Hepatocyte (in vitro differentiated cells): ENCODE results near the gene OPCML. TPM values are rescaled to one million over a fixed set of nuclear protein-coding genes. Genes with fewer than 3 reads are reported as not detected.

Experiments
- DNase-seq: peaks from one replicate; pipeline ENCODE4 v3.0.0-alpha.2; 2016; ENCODE audit warnings: low spot score
- H2AFZ ChIP-seq: fragments of 200-600 bp; sonication (generic); 2 replicates; pipeline ENCODE4 v1.6.0; 2016; ENCODE audit warnings: antibody characterized with exemption, mild to moderate bottlenecking
- H3K27ac ChIP-seq: fragments of 200-600 bp; sonication (generic); 2 replicates; pipeline ENCODE4 v1.5.1; 2016; ENCODE audit warnings: mild to moderate bottlenecking
- H3K27me3 ChIP-seq: fragments of 200-600 bp; sonication (generic); 2 replicates; pipeline ENCODE4 v1.6.1; 2016
- H3K36me3 ChIP-seq: fragments of 200-600 bp; sonication (generic); replicated peaks from 2 replicates; pipeline ENCODE4 v1.5.1; 2016; ENCODE audit warnings: low read depth; ENCODE audit not compliant: insufficient read depth
- H3K4me1 ChIP-seq: fragments of 200-600 bp; sonication (generic); 2 replicates; pipeline ENCODE4 v1.5.1; 2016; ENCODE audit warnings: mild to moderate bottlenecking, moderate library complexity; ENCODE audit not compliant: insufficient read depth
- H3K4me2 ChIP-seq: fragments of 200-600 bp; sonication (generic); 2 replicates; pipeline ENCODE4 v1.6.0; 2016
- H3K4me3 ChIP-seq: fragments of 200-600 bp; sonication (generic); 2 replicates; pipeline ENCODE4 v1.5.1; 2016; ENCODE audit warnings: mild to moderate bottlenecking
- H3K79me2 ChIP-seq: fragments of 200-600 bp; sonication (generic); 2 replicates; pipeline ENCODE4 v1.6.0; 2017; ENCODE audit warnings: mild to moderate bottlenecking
- H3K9me2 ChIP-seq: fragments of 200-600 bp; sonication (generic); replicated peaks from 2 replicates; pipeline ENCODE4 v1.6.0; 2017; ENCODE audit warnings: mild to moderate bottlenecking; ENCODE audit not compliant: insufficient read depth
- H3K9me3 ChIP-seq: fragments of 200-600 bp; sonication (generic); 2 replicates; pipeline ENCODE4 v1.5.1; 2016; ENCODE audit warnings: low read depth, mild to moderate bottlenecking
- H4K20me1 ChIP-seq: fragments of 200-600 bp; sonication (generic); 2 replicates; pipeline ENCODE4 v1.6.0; 2016; ENCODE audit warnings: mild to moderate bottlenecking; ENCODE audit not compliant: insufficient read depth, poor library complexity, severe bottlenecking
- EZH2 ChIP-seq: fragments of 200-600 bp; sonication (generic); IDR thresholded peaks from 2 replicates; pipeline ENCODE4 v1.6.1; 2016; ENCODE audit warnings: antibody characterized with exemption, mild to moderate bottlenecking, borderline replicate concordance
- EZH2phosphoT487 ChIP-seq: fragments of 200-600 bp; sonication (generic); IDR thresholded peaks from one replicate; pipeline ENCODE4 v1.6.1; 2018; ENCODE audit warnings: antibody characterized with exemption, mild to moderate bottlenecking, low read depth, moderate library complexity; ENCODE audit not compliant: unreplicated experiment, severe bottlenecking
- WGBS: methylation state at CpG from one replicate; pipeline ENCODE4 v1.1.6; 2016; ENCODE audit warnings: low lambda C conversion rate; ENCODE audit errors: missing lambda C conversion rate; 5-methylcytosine and 5-hydroxymethylcytosine counted together
- polyA plus RNA-seq: library from polyadenylated mRNA; unstranded; fragments of >200 nt; fragmentation: Nextera tagmentation; extraction: Ambion mirVana; gene quantifications from 2 replicates; pipeline ENCODE4 v1.2.1, GENCODE V29; 2016
- total RNA-seq: library from RNA; depleted of rRNA; stranded (reverse); fragments of >200 nt; gene quantifications from 2 replicates; pipeline ENCODE4 v1.2.3, GENCODE V29; 2014
- TF ChIP-seq, protein P1 (sequence below): fragments of 200-600 bp; sonication (generic); IDR thresholded peaks from 2 replicates; pipeline ENCODE4 v1.5.1; 2016; ENCODE audit warnings: antibody characterized with exemption, mild to moderate bottlenecking; ENCODE audit not compliant: poor library complexity

The OPCML gene
- total and polyA plus RNA-seq, 2 experiments from 2014 or later, result 0.37 to 0.98 TPM

DNA sequence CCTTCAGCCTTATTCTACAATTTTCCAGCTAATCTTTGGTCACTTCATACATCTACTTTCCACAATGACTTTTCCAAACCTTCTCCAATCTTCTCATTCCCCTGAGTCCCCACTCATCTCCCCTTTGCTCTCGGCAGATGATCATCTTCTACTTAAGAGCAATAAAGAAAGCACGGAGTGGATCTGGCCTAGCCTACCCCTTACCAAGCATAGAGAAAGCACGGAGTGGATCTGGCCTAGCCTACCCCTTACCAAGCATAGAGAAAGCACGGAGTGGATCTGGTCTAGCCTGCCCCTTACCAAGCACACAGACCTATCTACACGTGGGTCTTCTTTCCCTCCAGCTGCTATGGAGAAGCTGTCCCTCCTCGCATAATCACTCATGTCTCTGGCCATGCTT, 558.6 kb downstream of the OPCML start:
- 70% methylated on average over 6 of the region's 6 CpGs for WGBS
- Histone ChIP-seq H3K27me3 (no peaks in the 10 kb centered on the region), H4K20me1 (no peaks in the 10 kb centered on the region), H2AFZ (no peak overlapping the region), H3K9me2 (no peaks in the 10 kb centered on the region), H3K4me3 (no peak overlapping the region), H3K36me3 (no peaks in the 10 kb centered on the region), H3K9me3 (no peaks in the 10 kb centered on the region), H3K4me2 (no peak overlapping the region), H3K79me2 (no peaks in the 10 kb centered on the region), H3K27ac (no peak overlapping the region), H3K4me1 (no peaks in the 10 kb centered on the region)
- no peak for TF ChIP-seq EZH2
- no peak for TF ChIP-seq EZH2phosphoT487
- TF ChIP-seq, protein P1, sequence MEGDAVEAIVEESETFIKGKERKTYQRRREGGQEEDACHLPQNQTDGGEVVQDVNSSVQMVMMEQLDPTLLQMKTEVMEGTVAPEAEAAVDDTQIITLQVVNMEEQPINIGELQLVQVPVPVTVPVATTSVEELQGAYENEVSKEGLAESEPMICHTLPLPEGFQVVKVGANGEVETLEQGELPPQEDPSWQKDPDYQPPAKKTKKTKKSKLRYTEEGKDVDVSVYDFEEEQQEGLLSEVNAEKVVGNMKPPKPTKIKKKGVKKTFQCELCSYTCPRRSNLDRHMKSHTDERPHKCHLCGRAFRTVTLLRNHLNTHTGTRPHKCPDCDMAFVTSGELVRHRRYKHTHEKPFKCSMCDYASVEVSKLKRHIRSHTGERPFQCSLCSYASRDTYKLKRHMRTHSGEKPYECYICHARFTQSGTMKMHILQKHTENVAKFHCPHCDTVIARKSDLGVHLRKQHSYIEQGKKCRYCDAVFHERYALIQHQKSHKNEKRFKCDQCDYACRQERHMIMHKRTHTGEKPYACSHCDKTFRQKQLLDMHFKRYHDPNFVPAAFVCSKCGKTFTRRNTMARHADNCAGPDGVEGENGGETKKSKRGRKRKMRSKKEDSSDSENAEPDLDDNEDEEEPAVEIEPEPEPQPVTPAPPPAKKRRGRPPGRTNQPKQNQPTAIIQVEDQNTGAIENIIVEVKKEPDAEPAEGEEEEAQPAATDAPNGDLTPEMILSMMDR, result no peak
- DNase-seq, result no peak

DNA sequence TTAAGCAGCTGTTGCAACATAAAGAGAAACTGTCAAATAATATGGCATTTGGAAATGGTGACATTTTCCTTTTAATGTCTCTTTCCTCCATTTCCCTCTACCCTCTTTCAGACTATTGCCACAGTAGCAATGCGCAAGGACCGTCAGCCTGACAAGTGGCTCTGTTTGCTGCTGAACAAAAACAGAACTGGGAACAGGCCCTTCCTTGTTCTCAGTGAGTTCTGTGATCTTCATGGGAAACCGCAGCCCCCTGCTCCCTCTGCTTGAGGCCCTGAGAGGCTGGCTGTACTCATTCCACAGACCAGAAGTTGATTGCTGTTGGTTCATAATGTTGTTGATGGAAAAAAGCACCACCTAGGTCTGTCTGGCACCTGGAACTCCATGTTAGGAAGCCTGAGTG, 559.7 kb downstream of the OPCML start:
- H4K20me1 ChIP-seq, result no peaks in the 10 kb centered on the region
- no peak overlapping the region for H3K4me2 ChIP-seq
- 86% methylated on average over 3 of the region's 3 CpGs for WGBS
- no peaks in the 10 kb centered on the region for H3K79me2 ChIP-seq
- H3K27me3 ChIP-seq, result no peaks in the 10 kb centered on the region
- DNase-seq, result no peak
- no peaks in the 10 kb centered on the region for H3K36me3 ChIP-seq
- TF ChIP-seq EZH2, result no peak
- no peak for TF ChIP-seq EZH2phosphoT487
- TF ChIP-seq, protein P1, result no peak
- no peaks in the 10 kb centered on the region for H3K9me3 ChIP-seq
- H3K9me2 ChIP-seq, result no peaks in the 10 kb centered on the region
- no peak overlapping the region for H2AFZ ChIP-seq
- H3K4me3 ChIP-seq, result no peak overlapping the region
- no peak overlapping the region for H3K27ac ChIP-seq
- H3K4me1 ChIP-seq, result no peaks in the 10 kb centered on the region

DNA sequence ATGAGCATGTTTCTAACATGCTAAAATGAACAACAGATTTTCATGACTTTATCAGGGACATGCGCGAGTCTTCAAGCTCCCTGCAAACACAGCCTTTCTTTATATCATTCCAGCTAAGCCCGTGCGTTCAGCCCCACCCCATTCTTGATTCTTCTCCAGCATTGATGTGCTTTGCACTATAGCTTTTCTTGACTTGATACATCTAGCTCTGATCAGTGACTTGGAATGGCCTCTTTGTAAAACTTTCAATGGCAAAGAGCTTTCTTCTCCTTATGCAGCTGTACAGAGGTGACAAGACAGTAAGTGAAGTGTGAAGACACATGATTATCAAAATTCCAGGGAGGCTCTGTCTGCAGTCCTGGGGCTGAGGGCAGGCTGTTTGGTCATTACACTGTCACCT, 561.0 kb downstream of the OPCML start:
- no peaks in the 10 kb centered on the region for H3K36me3 ChIP-seq
- H3K4me2 ChIP-seq, result no peak overlapping the region
- WGBS, result 66% methylated on average over 4 of the region's 4 CpGs
- no peaks in the 10 kb centered on the region for H3K9me3 ChIP-seq
- H3K4me3 ChIP-seq, result no peak overlapping the region
- H3K79me2 ChIP-seq, result no peaks in the 10 kb centered on the region
- no peak overlapping the region for H2AFZ ChIP-seq
- H3K27ac ChIP-seq, result no peak overlapping the region
- no peak for DNase-seq
- no peaks in the 10 kb centered on the region for H3K27me3 ChIP-seq
- H3K9me2 ChIP-seq, result no peaks in the 10 kb centered on the region
- TF ChIP-seq, protein P1, result no peak
- TF ChIP-seq EZH2phosphoT487 (no peak), EZH2 (no peak)
- no peaks in the 10 kb centered on the region for H4K20me1 ChIP-seq
- H3K4me1 ChIP-seq, result no peaks in the 10 kb centered on the region

DNA sequence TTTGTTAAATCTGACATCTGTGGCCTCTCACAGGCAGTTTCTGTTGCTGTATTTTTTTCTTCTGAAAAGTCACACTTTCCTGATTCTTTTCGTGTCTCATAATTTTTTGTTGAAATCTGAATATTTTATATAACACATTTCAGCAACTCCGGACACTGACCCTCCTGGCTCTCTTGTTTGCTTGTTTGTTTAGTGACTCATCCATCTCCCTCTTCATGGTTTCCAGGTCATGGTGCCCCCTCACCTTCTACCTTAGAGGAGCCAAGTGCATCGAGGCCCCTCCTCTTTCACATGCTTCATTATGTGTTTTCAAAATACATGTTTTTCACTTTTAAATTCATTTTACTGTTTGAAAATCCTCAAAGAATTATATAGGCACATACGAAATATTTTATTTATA, 562.4 kb downstream of the OPCML start:
- Histone ChIP-seq H3K9me2 (no peaks in the 10 kb centered on the region), H3K36me3 (no peaks in the 10 kb centered on the region), H4K20me1 (no peaks in the 10 kb centered on the region), H2AFZ (no peak overlapping the region), H3K4me1 (no peaks in the 10 kb centered on the region), H3K4me3 (no peak overlapping the region), H3K27ac (no peak overlapping the region), H3K27me3 (no peaks in the 10 kb centered on the region), H3K79me2 (no peaks in the 10 kb centered on the region), H3K4me2 (no peak overlapping the region), H3K9me3 (no peaks in the 10 kb centered on the region)
- no peak for DNase-seq
- 87% methylated on average over 4 of the region's 4 CpGs for WGBS
- TF ChIP-seq EZH2phosphoT487, result no peak
- TF ChIP-seq, protein P1, result no peak
- TF ChIP-seq EZH2, result no peak
